ENCODE measurements around the gene SFTA2. TPM values are rescaled to one million over a fixed set of nuclear protein-coding genes. Genes with fewer than 3 reads are reported as not detected.
A peak's percentile ranks its signal among the peaks of the same experiment; 100 is the strongest.

SFTA2 gene
- total and polyA plus RNA-seq, 4 experiments from 2014 or later = 0.44 TPM; not detected in 3

GRCh38 chr6:30955367-30956042, 23.5 kb upstream of the SFTA2 start:
- H3K36me3 Mint-ChIP-seq = no peaks in the 10 kb centered on the region
- H3K4me3 Mint-ChIP-seq = peak overlapping the region; percentile 84 to 91 (median 86)
- peaks cover 7 to 26% (median 19%) of the 10 kb centered on the region in 4 donors for H3K4me1 Mint-ChIP-seq
- intact Hi-C loops (cut with micrococcal nuclease) = no loop called here
- H3K4me1 ChIP-seq (ENCODE audit: insufficient read depth, low read length) = peaks cover 20% of the 10 kb centered on the region
- H3K27me3 Mint-ChIP-seq = peaks cover 9 to 11% of the 10 kb centered on the region in 2 donors
- peak overlapping the region; percentile 31 to 53 for H3K4me3 ChIP-seq (ENCODE audit: low read length in 2 of 2)
- ChIA-PET POLR2A (ENCODE audit: partially characterized antibody) (interaction anchor here (0.6 to 1.5 kb wide), 9 partner anchors 9 to 889 kb away, joined by 3 to 17 read pairs (median 3); partner anchors contain the start of genes DDR1, GTF2H4 and VARS2), CTCF (ENCODE audit: partially characterized antibody) (interaction anchor here (1.0 kb wide), 2 partner anchors 49 to 132 kb away, joined by 3 to 7 read pairs; no protein-coding TSS in a partner anchor)
- peaks cover 0 to 2% (median 0%) of the 10 kb centered on the region in 8 donors for H3K9me3 Mint-ChIP-seq
- H3K27me3 ChIP-seq (ENCODE audit: insufficient read depth, low read length) = no peaks in the 10 kb centered on the region
- H3K36me3 ChIP-seq (ENCODE audit: insufficient read depth, low read length) = no peaks in the 10 kb centered on the region
- no peaks in the 10 kb centered on the region for H3K9me3 ChIP-seq (ENCODE audit: control insufficient read depth in 1 of 2, low read length in 2 of 2)
- H3K27ac ChIP-seq (ENCODE audit: low read depth, low read length) = peak overlapping the region; percentile 29
- DNase-seq = peak; percentile 54 to 71 (median 70)
- peak overlapping the region; percentile 46 to 91 (median 89) for H3K27ac Mint-ChIP-seq

GRCh38 chr6:30954631-30955366, 22.8 kb upstream of the SFTA2 start:
- POLR2A ChIA-PET (ENCODE audit: partially characterized antibody) = interaction anchor here (0.8 to 1.5 kb wide), 5 partner anchors 9 to 888 kb away, joined by 3 to 17 read pairs (median 3); partner anchors contain the start of genes DDR1 and GTF2H4
- intact Hi-C loops (cut with micrococcal nuclease) = no loop called here
- CTCF ChIA-PET (ENCODE audit: partially characterized antibody) = interaction anchor here (1.0 kb wide), 1 partner anchor 48 kb away, joined by 3 read pairs; no protein-coding TSS in a partner anchor
- H3K4me3 ChIP-seq (ENCODE audit: low read length in 2 of 2) = peak overlapping the region; percentile 31 to 53
- Mint-ChIP-seq H3K27me3 (peaks cover 9 to 12% of the 10 kb centered on the region in 2 donors), H3K4me3 (peak overlapping the region; percentile 66 to 91 (median 86)), H3K4me1 (peaks cover 7 to 26% (median 19%) of the 10 kb centered on the region in 4 donors), H3K9me3 (peaks cover 0 to 2% (median 0%) of the 10 kb centered on the region in 8 donors), H3K27ac (peak overlapping the region; percentile 46 to 91 (median 85)), H3K36me3 (no peaks in the 10 kb centered on the region)
- no peaks in the 10 kb centered on the region for H3K9me3 ChIP-seq (ENCODE audit: control insufficient read depth in 1 of 2, low read length in 2 of 2)
- peak overlapping the region; percentile 29 for H3K27ac ChIP-seq (ENCODE audit: low read depth, low read length)
- no peak for DNase-seq
- no peaks in the 10 kb centered on the region for H3K36me3 ChIP-seq (ENCODE audit: insufficient read depth, low read length)
- peaks cover 20% of the 10 kb centered on the region for H3K4me1 ChIP-seq (ENCODE audit: insufficient read depth, low read length)
- no peaks in the 10 kb centered on the region for H3K27me3 ChIP-seq (ENCODE audit: insufficient read depth, low read length)

GRCh38 chr6:30951907-30952469, 20.0 kb upstream of the SFTA2 start:
- CTCF ChIA-PET (ENCODE audit: partially characterized antibody) = no interaction called here
- intact Hi-C loops (cut with micrococcal nuclease) = no loop called here
- peaks cover 5 to 22% (median 18%) of the 10 kb centered on the region in 4 donors for H3K4me1 Mint-ChIP-seq
- no peak overlapping the region for H3K27ac ChIP-seq (ENCODE audit: low read depth, low read length)
- no peak overlapping the region for H3K4me3 ChIP-seq (ENCODE audit: low read length in 2 of 2)
- no peaks in the 10 kb centered on the region for H3K36me3 Mint-ChIP-seq
- H3K27me3 ChIP-seq (ENCODE audit: insufficient read depth, low read length) = no peaks in the 10 kb centered on the region
- no peak for DNase-seq
- H3K27me3 Mint-ChIP-seq = peaks cover 12 to 33% of the 10 kb centered on the region in 2 donors
- H3K9me3 Mint-ChIP-seq = peaks cover 0 to 2% (median 0%) of the 10 kb centered on the region in 8 donors
- POLR2A ChIA-PET (ENCODE audit: partially characterized antibody) = no interaction called here
- no peak overlapping the region for H3K4me3 Mint-ChIP-seq
- peaks cover 20% of the 10 kb centered on the region for H3K4me1 ChIP-seq (ENCODE audit: insufficient read depth, low read length)
- no peaks in the 10 kb centered on the region for H3K9me3 ChIP-seq (ENCODE audit: control insufficient read depth in 1 of 2, low read length in 2 of 2)
- no peaks in the 10 kb centered on the region for H3K36me3 ChIP-seq (ENCODE audit: insufficient read depth, low read length)
- peak overlapping the region in 3 of 7 donors; percentile 7 to 53 (median 38) for H3K27ac Mint-ChIP-seq

DNA sequence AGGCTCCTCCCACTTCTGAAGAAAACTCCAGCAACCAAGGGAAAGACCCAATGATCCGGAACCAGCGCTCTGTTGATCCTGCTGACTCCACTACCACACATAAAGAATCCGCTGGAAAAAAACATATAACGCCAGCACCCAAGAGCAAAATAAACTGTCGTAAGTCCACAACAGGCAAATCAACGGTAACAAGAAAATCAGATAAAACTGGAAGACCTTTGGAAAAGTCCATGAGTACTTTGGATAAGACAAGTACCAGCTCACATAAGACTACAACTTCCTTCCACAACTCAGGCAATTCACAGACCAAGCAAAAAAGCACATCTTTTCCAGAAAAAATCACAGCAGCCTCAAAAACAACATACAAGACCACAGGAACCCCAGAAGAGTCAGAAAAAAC, 16.8 kb upstream of the SFTA2 start:
- Histone ChIP-seq H3K27me3 (ENCODE audit: insufficient read depth, low read length) (peaks cover 5% of the 10 kb centered on the region), H3K4me1 (ENCODE audit: insufficient read depth, low read length) (no peaks in the 10 kb centered on the region), H3K36me3 (ENCODE audit: insufficient read depth, low read length) (no peaks in the 10 kb centered on the region), H3K9me3 (ENCODE audit: control insufficient read depth in 1 of 2, low read length in 2 of 2) (no peaks in the 10 kb centered on the region), H3K4me3 (ENCODE audit: low read length in 2 of 2) (no peak overlapping the region), H3K27ac (ENCODE audit: low read depth, low read length) (no peak overlapping the region)
- intact Hi-C loops (cut with micrococcal nuclease) = no loop called here
- Mint-ChIP-seq H3K27ac (no peak overlapping the region), H3K27me3 (peaks cover 20 to 50% of the 10 kb centered on the region in 2 donors), H3K4me3 (no peak overlapping the region), H3K9me3 (peaks cover 0 to 2% (median 0%) of the 10 kb centered on the region in 8 donors), H3K36me3 (no peaks in the 10 kb centered on the region), H3K4me1 (peaks cover 0 to 4% (median under 1%) of the 10 kb centered on the region in 4 donors)
- no peak for DNase-seq
- POLR2A ChIA-PET (ENCODE audit: partially characterized antibody) = no interaction called here
- CTCF ChIA-PET (ENCODE audit: partially characterized antibody) = interaction anchor here (0.8 kb wide), 1 partner anchor 131 kb away, joined by 3 read pairs; no protein-coding TSS in a partner anchor

DNA sequence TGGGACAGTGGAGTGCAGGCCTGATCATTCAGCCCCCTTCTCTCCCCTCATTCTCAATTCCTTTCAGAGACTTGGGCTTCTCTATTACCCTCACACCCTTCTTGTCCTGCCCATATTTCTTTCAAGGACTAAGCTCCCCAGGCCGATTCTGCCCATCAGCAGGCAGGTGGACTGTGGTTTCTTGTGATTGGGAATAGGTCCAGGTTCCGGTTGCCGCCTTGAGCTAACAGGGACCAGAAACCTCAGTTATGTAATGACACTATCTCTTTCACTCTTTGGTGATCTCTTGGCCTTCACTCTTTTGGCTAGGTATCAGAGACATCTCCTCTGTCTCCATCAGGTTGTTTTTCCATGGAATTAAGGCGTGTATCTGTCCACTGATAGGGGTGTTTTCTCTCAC, 15.3 kb upstream of the SFTA2 start:
- H3K4me1 Mint-ChIP-seq = peaks cover 0 to 4% (median 1%) of the 10 kb centered on the region in 4 donors
- peaks cover 26 to 61% of the 10 kb centered on the region in 2 donors for H3K27me3 Mint-ChIP-seq
- H3K36me3 ChIP-seq (ENCODE audit: insufficient read depth, low read length) = no peaks in the 10 kb centered on the region
- no peak overlapping the region for H3K27ac Mint-ChIP-seq
- H3K36me3 Mint-ChIP-seq = no peaks in the 10 kb centered on the region
- no peaks in the 10 kb centered on the region for H3K9me3 ChIP-seq (ENCODE audit: control insufficient read depth in 1 of 2, low read length in 2 of 2)
- peaks cover 16% of the 10 kb centered on the region for H3K27me3 ChIP-seq (ENCODE audit: insufficient read depth, low read length)
- intact Hi-C loops (cut with micrococcal nuclease) = no loop called here
- H3K4me1 ChIP-seq (ENCODE audit: insufficient read depth, low read length) = no peaks in the 10 kb centered on the region
- H3K9me3 Mint-ChIP-seq = peaks cover 0 to 2% (median 0%) of the 10 kb centered on the region in 8 donors
- no peak overlapping the region for H3K27ac ChIP-seq (ENCODE audit: low read depth, low read length)
- POLR2A ChIA-PET (ENCODE audit: partially characterized antibody) = no interaction called here
- CTCF ChIA-PET (ENCODE audit: partially characterized antibody) = no interaction called here
- DNase-seq = no peak
- no peak overlapping the region for H3K4me3 Mint-ChIP-seq
- H3K4me3 ChIP-seq (ENCODE audit: low read length in 2 of 2) = no peak overlapping the region

DNA sequence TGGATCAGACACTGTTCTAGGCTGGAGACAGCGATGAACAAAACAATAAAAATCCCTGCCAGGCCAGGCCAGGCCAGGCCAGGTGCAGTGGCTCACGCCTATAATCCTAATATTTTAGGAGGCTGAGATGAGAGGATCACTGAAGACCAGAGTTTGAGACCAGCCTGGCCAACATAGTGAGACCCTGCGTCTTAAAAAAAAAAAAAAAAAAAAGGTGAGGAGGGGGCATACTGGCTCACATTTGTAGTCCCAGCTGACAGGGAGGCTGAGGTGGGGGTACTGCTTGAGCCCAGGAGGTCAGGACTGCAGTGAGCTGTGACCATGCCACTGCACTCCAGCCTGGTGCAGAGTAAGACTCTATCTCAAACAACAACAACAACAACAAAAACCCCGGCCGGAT, 13.3 kb upstream of the SFTA2 start:
- Histone ChIP-seq H3K4me1 (ENCODE audit: insufficient read depth, low read length) (no peaks in the 10 kb centered on the region), H3K36me3 (ENCODE audit: insufficient read depth, low read length) (no peaks in the 10 kb centered on the region), H3K4me3 (ENCODE audit: low read length in 2 of 2) (no peak overlapping the region), H3K27ac (ENCODE audit: low read depth, low read length) (no peak overlapping the region), H3K9me3 (ENCODE audit: control insufficient read depth in 1 of 2, low read length in 2 of 2) (no peaks in the 10 kb centered on the region), H3K27me3 (ENCODE audit: insufficient read depth, low read length) (peaks cover 20% of the 10 kb centered on the region)
- Mint-ChIP-seq H3K4me3 (no peak overlapping the region), H3K36me3 (no peaks in the 10 kb centered on the region), H3K27ac (no peak overlapping the region), H3K27me3 (peaks cover 31 to 64% of the 10 kb centered on the region in 2 donors), H3K9me3 (peaks cover 0 to 1% (median 0%) of the 10 kb centered on the region in 8 donors), H3K4me1 (peaks cover 0 to 3% (median 0%) of the 10 kb centered on the region in 4 donors)
- DNase-seq = no peak
- ChIA-PET CTCF (ENCODE audit: partially characterized antibody) (no interaction called here), POLR2A (ENCODE audit: partially characterized antibody) (no interaction called here)
- intact Hi-C loops (cut with micrococcal nuclease) = no loop called here

GRCh38 chr6:30944051-30944450, 12.1 kb upstream of the SFTA2 start:
- no peak overlapping the region for H3K27ac ChIP-seq (ENCODE audit: low read depth, low read length)
- no peak for DNase-seq
- intact Hi-C loops (cut with micrococcal nuclease) = no loop called here
- H3K4me3 ChIP-seq (ENCODE audit: low read length in 2 of 2) = no peak overlapping the region
- peaks cover 20% of the 10 kb centered on the region for H3K27me3 ChIP-seq (ENCODE audit: insufficient read depth, low read length)
- H3K4me3 Mint-ChIP-seq = no peak overlapping the region
- H3K9me3 Mint-ChIP-seq = peaks cover 0 to under 1% (median 0%) of the 10 kb centered on the region in 8 donors
- peaks cover 31 to 66% of the 10 kb centered on the region in 2 donors for H3K27me3 Mint-ChIP-seq
- H3K4me1 ChIP-seq (ENCODE audit: insufficient read depth, low read length) = no peaks in the 10 kb centered on the region
- no peaks in the 10 kb centered on the region for H3K36me3 Mint-ChIP-seq
- no peaks in the 10 kb centered on the region for H3K36me3 ChIP-seq (ENCODE audit: insufficient read depth, low read length)
- no peaks in the 10 kb centered on the region for H3K9me3 ChIP-seq (ENCODE audit: control insufficient read depth in 1 of 2, low read length in 2 of 2)
- no peak overlapping the region for H3K27ac Mint-ChIP-seq
- CTCF ChIA-PET (ENCODE audit: partially characterized antibody) = interaction anchor here (1.6 kb wide), 1 partner anchor 29 kb away, joined by 4 read pairs; no protein-coding TSS in a partner anchor
- POLR2A ChIA-PET (ENCODE audit: partially characterized antibody) = no interaction called here
- H3K4me1 Mint-ChIP-seq = peaks cover 0 to 3% (median 0%) of the 10 kb centered on the region in 4 donors
